IMR-90 (cell line): Measurements from ENCODE around the gene FAM83F. TPM values are rescaled to one million over a fixed set of nuclear protein-coding genes. Genes with fewer than 3 reads are reported as not detected.

ENCODE experiments used
- ATAC-seq: fragments of 200-7000 bp; cut with Tn5 transposase; 2 replicates; pipeline ENCODE4 v1.9.1; 2020; ENCODE audit warnings: low read depth, mild to moderate bottlenecking, moderate library complexity
- BruUV-seq: library from RNA; stranded (reverse); fragments of 400-500 nt; replicated peaks from 2 replicates; lab custom pipeline; 2021; lab: Mats Ljungman, UMichigan
- CTCF ChIA-PET: fragments of 300-600 bp; formaldehyde crosslinking; extraction: SDS; loops from one replicate; lab custom pipeline; 2021; ENCODE audit warnings: antibody characterized with exemption; lab: Yijun Ruan, JAX
- POLR2A ChIA-PET: fragments of 300-600 bp; sonication (Branson Sonifier 250); formaldehyde crosslinking; loops from one replicate; lab custom pipeline; 2022; ENCODE audit warnings: antibody characterized with exemption; ENCODE audit not compliant: unreplicated experiment; lab: Charles Lee
- DNase-seq: peaks from one replicate; pipeline ENCODE4 v3.0.0; 2013
- H2AFZ ChIP-seq: replicated peaks from 2 replicates; pipeline ENCODE3; 2013; ENCODE audit warnings: low read length, mild to moderate bottlenecking; ENCODE audit not compliant: poor library complexity
- H2AK5ac ChIP-seq: 2 replicates; pipeline ENCODE4 v1.6.1; 2013; ENCODE audit warnings: low read depth, low read length, inconsistent platforms
- H2AK9ac ChIP-seq: replicated peaks from 2 replicates; pipeline ENCODE3; 2013; ENCODE audit warnings: mild to moderate bottlenecking, low read depth, low read length, moderate library complexity; ENCODE audit not compliant: poor library complexity
- H2BK120ac ChIP-seq: 2 replicates; pipeline ENCODE4 v1.6.1; 2013; ENCODE audit warnings: low read depth, low read length, inconsistent platforms
- H2BK15ac ChIP-seq: 3 replicates; pipeline ENCODE4 v1.6.1; 2013; ENCODE audit warnings: low read depth, low read length, inconsistent platforms
- H2BK20ac ChIP-seq: 2 replicates; pipeline ENCODE4 v1.6.1; 2013; ENCODE audit warnings: low read depth, mild to moderate bottlenecking, inconsistent platforms, low read length, moderate library complexity
- H2BK5ac ChIP-seq: 2 replicates; pipeline ENCODE4 v1.6.1; 2013; ENCODE audit warnings: mild to moderate bottlenecking, low read depth, low read length, inconsistent platforms; ENCODE audit not compliant: poor library complexity, severe bottlenecking
- H3K14ac ChIP-seq: replicated peaks from 2 replicates; pipeline ENCODE4 v1.6.1; 2013; ENCODE audit warnings: low read depth, low read length, inconsistent platforms
- H3K18ac ChIP-seq: 2 replicates; pipeline ENCODE4 v1.6.1; 2013; ENCODE audit warnings: low read depth, low read length, control low read depth
- H3K23ac ChIP-seq: 2 replicates; pipeline ENCODE4 v1.6.1; 2013; ENCODE audit warnings: low read depth, low read length, inconsistent platforms
- H3K27ac ChIP-seq: 2 replicates; pipeline ENCODE4 v1.5.1; 2013; ENCODE audit warnings: mild to moderate bottlenecking, control low read depth, low read length; ENCODE audit not compliant: insufficient read depth
- H3K27me3 ChIP-seq: 2 replicates; pipeline ENCODE4 v1.6.1; 2013; ENCODE audit warnings: low read length; ENCODE audit not compliant: control insufficient read depth, insufficient read depth
- H3K36me3 ChIP-seq: 2 replicates; pipeline ENCODE4 v1.6.1; 2013; ENCODE audit warnings: low read length, mixed read lengths; ENCODE audit not compliant: control insufficient read depth, insufficient read depth
- H3K4ac ChIP-seq: 2 replicates; pipeline ENCODE4 v1.6.1; 2013; ENCODE audit warnings: low read depth, low read length, inconsistent platforms
- H3K4me1 ChIP-seq: 2 replicates; pipeline ENCODE4 v1.6.1; 2013; ENCODE audit warnings: low read length, mixed read lengths; ENCODE audit not compliant: control insufficient read depth, insufficient read depth
- H3K4me2 ChIP-seq: 2 replicates; pipeline ENCODE4 v1.6.1; 2013; ENCODE audit warnings: low read depth, mild to moderate bottlenecking, control low read depth, low read length, moderate library complexity
- H3K4me3 ChIP-seq: 2 replicates; pipeline ENCODE4 v1.5.1; 2013; ENCODE audit warnings: low read depth, mild to moderate bottlenecking, control low read depth, low read length, moderate library complexity; ENCODE audit not compliant: insufficient read depth
- H3K56ac ChIP-seq: 2 replicates; pipeline ENCODE4 v1.6.1; 2013; ENCODE audit warnings: low read length, inconsistent platforms; ENCODE audit not compliant: insufficient read depth; ENCODE audit errors: extremely low read depth
- H3K79me1 ChIP-seq, 2 experiments: 2 replicates each; pipeline ENCODE4 v1.6.1; 2013; ENCODE audit warnings: low read length in 2 of 2, inconsistent platforms in 1 of 2, low read depth in 1 of 2
- H3K9ac ChIP-seq: 2 replicates; pipeline ENCODE4 v1.6.1; 2013; ENCODE audit warnings: low read depth, low read length, control low read depth
- H3K9me1 ChIP-seq: 2 replicates; pipeline ENCODE4 v1.6.1; 2013; ENCODE audit warnings: low read length, inconsistent platforms; ENCODE audit not compliant: insufficient read depth
- H3K9me3 ChIP-seq: 2 replicates; pipeline ENCODE4 v1.6.1; 2013; ENCODE audit warnings: low read length; ENCODE audit not compliant: control insufficient read depth, insufficient read depth
- H4K20me1 ChIP-seq: 2 replicates; pipeline ENCODE4 v1.6.1; 2013; ENCODE audit warnings: low read length, inconsistent platforms; ENCODE audit not compliant: insufficient read depth
- H4K5ac ChIP-seq: 2 replicates; pipeline ENCODE4 v1.6.1; 2013; ENCODE audit warnings: mild to moderate bottlenecking, low read depth, low read length, control low read depth
- H4K8ac ChIP-seq, 2 experiments: 2 replicates each; pipeline ENCODE4 v1.6.1; 2013; ENCODE audit warnings: low read depth in 2 of 2, low read length in 2 of 2, control low read depth in 1 of 2, inconsistent platforms in 1 of 2
- H4K91ac ChIP-seq: 2 replicates; pipeline ENCODE4 v1.6.1; 2013; ENCODE audit warnings: low read depth, low read length, inconsistent platforms; ENCODE audit not compliant: insufficient read depth
- BHLHE40 ChIP-seq: fragments of 150-350 bp; IDR thresholded peaks from 2 replicates; pipeline ENCODE4 v1.6.1; 2016; ENCODE audit warnings: mild to moderate bottlenecking, low read depth, low read length
- FOS ChIP-seq: fragments of 150-350 bp; IDR thresholded peaks from 2 replicates; pipeline ENCODE4 v1.6.1; 2016; ENCODE audit warnings: low read depth, low read length
- MAFK ChIP-seq: IDR thresholded peaks from 2 replicates; pipeline ENCODE4 v1.6.1; 2012; ENCODE audit warnings: low read depth, low read length, improper control_type of control experiment
- NFE2L2 ChIP-seq: fragments of 150-350 bp; IDR thresholded peaks from 2 replicates; pipeline ENCODE4 v1.6.1; 2016; ENCODE audit warnings: low read depth, mild to moderate bottlenecking, low read length
- POLR2A ChIP-seq: IDR thresholded peaks from 2 replicates; pipeline ENCODE4 v1.6.1; 2012; ENCODE audit warnings: mild to moderate bottlenecking, low read depth, low read length
- SMC3 ChIP-seq: fragments of 150-350 bp; IDR thresholded peaks from 2 replicates; pipeline ENCODE4 v1.6.1; 2016; ENCODE audit warnings: low read depth, mild to moderate bottlenecking, antibody characterized with exemption, low read length, moderate library complexity
- WGBS, 2 experiments: methylation state at CpG; one replicate each; pipeline versions ENCODE4 v1.1.5 to v1.1.7; 2013; ENCODE audit warnings: missing lambda C conversion rate in 2 of 2; ENCODE audit not compliant: insufficient read length in 1 of 2; ENCODE audit errors: extremely low coverage in 2 of 2; 5-methylcytosine and 5-hydroxymethylcytosine counted together
- dilution Hi-C: fragments of 300-500 bp; cut with HindIII; formaldehyde crosslinking; loops from one replicate; pipeline ENCODE4 v1.14.3; 2018; ENCODE audit warnings: low sequenced_read_pairs; ENCODE audit not compliant: unreplicated experiment
- in situ Hi-C: fragments of 300-500 bp; cut with MboI; formaldehyde crosslinking; loops from 3 replicates; pipeline ENCODE4 v1.14.3; 2019; ENCODE audit warnings: low sequenced_read_pairs, inconsistent platforms, mixed read lengths
- intact Hi-C: fragments of 100-400 bp; cut with micrococcal nuclease; formaldehyde crosslinking; loops from 2 replicates; pipeline ENCODE4 v1.10.0; 2022
- polyA plus RNA-seq, 3 experiments: library from polyadenylated mRNA; depleted of rRNA; stranded (reverse); fragments of >200 nt; gene quantifications; 2 replicates each; pipeline ENCODE4 v1.2.3, GENCODE V29; 2012; ENCODE audit warnings: low replicate concordance in 1 of 3
- total RNA-seq: library from RNA; depleted of rRNA; stranded (reverse); fragments of >200 nt; gene quantifications from 2 replicates; pipeline ENCODE4 v1.2.3, GENCODE V29; 2012
- TF ChIP-seq, protein P1 (sequence below): conservative IDR thresholded peaks from 2 replicates; pipeline ENCODE4 v1.5.1; 2012; ENCODE audit warnings: mild to moderate bottlenecking, low read depth, low read length, improper control_type of control experiment
- TF ChIP-seq, protein P2 (sequence below): fragments of 150-350 bp; IDR thresholded peaks from 2 replicates; pipeline ENCODE4 v1.6.1; 2016; ENCODE audit warnings: low read depth, mild to moderate bottlenecking, low read length, moderate library complexity, borderline replicate concordance

FAM83F gene
- total and polyA plus RNA-seq, 2 of the 4 experiments (the other 2 are of a cell fraction): not detected

DNA sequence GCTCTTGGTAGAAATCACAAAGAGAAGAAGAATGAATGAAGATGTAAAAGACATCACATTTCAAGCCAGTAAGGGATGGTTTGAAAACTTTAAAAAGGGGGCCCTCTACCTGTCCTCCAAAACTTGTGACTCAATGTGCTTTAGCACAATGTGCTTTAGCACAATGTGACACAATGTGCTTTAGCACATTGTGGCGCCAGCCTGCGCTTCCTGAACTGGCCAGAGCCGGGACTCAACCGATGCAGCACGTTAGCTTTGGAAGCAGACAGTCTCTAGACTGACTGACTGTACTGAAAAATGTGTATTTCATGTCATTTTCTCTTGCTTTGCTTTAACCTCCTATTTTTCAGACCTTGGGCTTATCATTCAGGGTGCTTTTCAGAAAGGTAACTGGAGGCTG is 63.5 kb downstream of the FAM83F start:
- H2BK15ac ChIP-seq: no peak overlapping the region
- TF ChIP-seq SMC3 (no peak), BHLHE40 (no peak), NFE2L2 (no peak), MAFK (no peak), FOS (no peak), POLR2A (no peak)
- TF ChIP-seq, protein P1, sequence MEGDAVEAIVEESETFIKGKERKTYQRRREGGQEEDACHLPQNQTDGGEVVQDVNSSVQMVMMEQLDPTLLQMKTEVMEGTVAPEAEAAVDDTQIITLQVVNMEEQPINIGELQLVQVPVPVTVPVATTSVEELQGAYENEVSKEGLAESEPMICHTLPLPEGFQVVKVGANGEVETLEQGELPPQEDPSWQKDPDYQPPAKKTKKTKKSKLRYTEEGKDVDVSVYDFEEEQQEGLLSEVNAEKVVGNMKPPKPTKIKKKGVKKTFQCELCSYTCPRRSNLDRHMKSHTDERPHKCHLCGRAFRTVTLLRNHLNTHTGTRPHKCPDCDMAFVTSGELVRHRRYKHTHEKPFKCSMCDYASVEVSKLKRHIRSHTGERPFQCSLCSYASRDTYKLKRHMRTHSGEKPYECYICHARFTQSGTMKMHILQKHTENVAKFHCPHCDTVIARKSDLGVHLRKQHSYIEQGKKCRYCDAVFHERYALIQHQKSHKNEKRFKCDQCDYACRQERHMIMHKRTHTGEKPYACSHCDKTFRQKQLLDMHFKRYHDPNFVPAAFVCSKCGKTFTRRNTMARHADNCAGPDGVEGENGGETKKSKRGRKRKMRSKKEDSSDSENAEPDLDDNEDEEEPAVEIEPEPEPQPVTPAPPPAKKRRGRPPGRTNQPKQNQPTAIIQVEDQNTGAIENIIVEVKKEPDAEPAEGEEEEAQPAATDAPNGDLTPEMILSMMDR: no peak
- TF ChIP-seq, protein P2, sequence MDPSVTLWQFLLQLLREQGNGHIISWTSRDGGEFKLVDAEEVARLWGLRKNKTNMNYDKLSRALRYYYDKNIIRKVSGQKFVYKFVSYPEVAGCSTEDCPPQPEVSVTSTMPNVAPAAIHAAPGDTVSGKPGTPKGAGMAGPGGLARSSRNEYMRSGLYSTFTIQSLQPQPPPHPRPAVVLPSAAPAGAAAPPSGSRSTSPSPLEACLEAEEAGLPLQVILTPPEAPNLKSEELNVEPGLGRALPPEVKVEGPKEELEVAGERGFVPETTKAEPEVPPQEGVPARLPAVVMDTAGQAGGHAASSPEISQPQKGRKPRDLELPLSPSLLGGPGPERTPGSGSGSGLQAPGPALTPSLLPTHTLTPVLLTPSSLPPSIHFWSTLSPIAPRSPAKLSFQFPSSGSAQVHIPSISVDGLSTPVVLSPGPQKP: no peak
- no peak overlapping the region for H4K91ac ChIP-seq
- no peak overlapping the region for H2BK120ac ChIP-seq
- H4K20me1 ChIP-seq: peaks cover 10% of the 10 kb centered on the region; the same call in 1 of the 2 replicates
- no peaks in the 10 kb centered on the region for H3K4me1 ChIP-seq
- no peak overlapping the region for H2AFZ ChIP-seq
- POLR2A ChIA-PET: interaction anchor here (0.5 kb wide), 1 partner anchor 324 kb away, joined by 3 read pairs; no protein-coding TSS in a partner anchor
- no peak overlapping the region for H4K8ac ChIP-seq
- H2BK20ac ChIP-seq: no peak overlapping the region
- H3K23ac ChIP-seq: no peak overlapping the region
- H3K4me2 ChIP-seq: no peak overlapping the region
- no peaks in the 10 kb centered on the region for H3K9me3 ChIP-seq
- dilution Hi-C loops (no loop called here), in situ Hi-C loops (no loop called here), intact Hi-C loops (loop anchor here (5.0 kb wide), 1 partner anchor 39 kb away; no protein-coding TSS in a partner anchor)
- H3K79me1 ChIP-seq: peaks cover 9 to 14% of the 10 kb centered on the region in 2 experiments; a peak in 2 of 4 replicates
- WGBS, 2 experiments: no CpG with 5 or more reads among the region's 5 CpGs
- BruUV-seq: no TSS peak
- no peak overlapping the region for H2AK5ac ChIP-seq
- no peak overlapping the region for H3K9ac ChIP-seq
- peaks cover 5% of the 10 kb centered on the region; the same call in 1 of the 2 replicates for H3K9me1 ChIP-seq
- DNase-seq: no peak
- no peak overlapping the region for H2BK5ac ChIP-seq
- H3K27ac ChIP-seq: no peak overlapping the region
- no peak overlapping the region for H4K5ac ChIP-seq
- no peak overlapping the region for H3K4ac ChIP-seq
- no peaks in the 10 kb centered on the region for H3K27me3 ChIP-seq
- H3K18ac ChIP-seq: no peak overlapping the region
- H3K36me3 ChIP-seq: no peaks in the 10 kb centered on the region
- no peak overlapping the region for H3K14ac ChIP-seq
- CTCF ChIA-PET: interaction anchor here (0.9 kb wide), 1 partner anchor 8 kb away, joined by 3 read pairs; no protein-coding TSS in a partner anchor
- H3K4me3 ChIP-seq: no peak overlapping the region
- H3K56ac ChIP-seq: no peak overlapping the region
- H2AK9ac ChIP-seq: no peak overlapping the region
- no peak for ATAC-seq
